Trophoblast cell (in vitro differentiated cells and primary cell): Measurements from ENCODE around the gene HID1.

Experiments
- DNase-seq, 2 donors: peaks; one replicate each; pipeline ENCODE4 v3.0.0-alpha.2; 2016
- H2AFZ ChIP-seq: 2 replicates; pipeline ENCODE4 v1.6.1; 2013; ENCODE audit warnings: low read length, moderate library complexity, mild to moderate bottlenecking; ENCODE audit not compliant: insufficient read depth, poor library complexity
- H2AK5ac ChIP-seq: 2 replicates; pipeline ENCODE4 v1.6.1; 2013; ENCODE audit warnings: mild to moderate bottlenecking, low read length
- H2BK120ac ChIP-seq: 2 replicates; pipeline ENCODE4 v1.6.1; 2013; ENCODE audit warnings: low read length, mild to moderate bottlenecking, moderate library complexity; ENCODE audit not compliant: insufficient read depth, poor library complexity
- H2BK12ac ChIP-seq: 2 replicates; pipeline ENCODE4 v1.6.1; 2013; ENCODE audit warnings: mild to moderate bottlenecking, low read length, moderate library complexity
- H2BK5ac ChIP-seq: 2 replicates; pipeline ENCODE4 v1.6.1; 2013; ENCODE audit warnings: low read length, low read depth, moderate library complexity, mild to moderate bottlenecking; ENCODE audit not compliant: poor library complexity
- H3K14ac ChIP-seq: 2 replicates; pipeline ENCODE4 v1.6.1; 2013; ENCODE audit warnings: mild to moderate bottlenecking, low read length
- H3K18ac ChIP-seq: 2 replicates; pipeline ENCODE4 v1.6.1; 2013; ENCODE audit warnings: mild to moderate bottlenecking, low read length
- H3K23ac ChIP-seq: 2 replicates; pipeline ENCODE4 v1.6.1; 2013; ENCODE audit warnings: low read length
- H3K27ac ChIP-seq: 2 replicates; pipeline ENCODE4 v1.5.1; 2013; ENCODE audit warnings: low read depth, mild to moderate bottlenecking, inconsistent platforms, low read length, moderate library complexity
- H3K27me3 ChIP-seq: 2 replicates; pipeline ENCODE4 v1.6.1; 2013; ENCODE audit warnings: inconsistent platforms, mild to moderate bottlenecking, low read length, moderate library complexity; ENCODE audit not compliant: insufficient read depth
- H3K36me3 ChIP-seq, 2 experiments: 1 replicate in 1 of 2; 2 replicates in 1 of 2; pipeline ENCODE4 v1.6.1; 2013; ENCODE audit warnings: low read length in 2 of 2, mild to moderate bottlenecking in 2 of 2, moderate library complexity in 1 of 2; ENCODE audit not compliant: insufficient read depth in 2 of 2, control insufficient read depth in 1 of 2
- H3K4ac ChIP-seq: 2 replicates; pipeline ENCODE4 v1.6.1; 2013; ENCODE audit warnings: low read depth, mild to moderate bottlenecking, low read length, moderate library complexity
- H3K4me1 ChIP-seq, 2 experiments: 1 replicate in 1 of 2; 2 replicates in 1 of 2; pipeline ENCODE4 v1.6.1; 2013; ENCODE audit warnings: low read length in 2 of 2, mild to moderate bottlenecking in 2 of 2, moderate library complexity in 1 of 2; ENCODE audit not compliant: insufficient read depth in 2 of 2, control insufficient read depth in 1 of 2
- H3K4me2 ChIP-seq: 2 replicates; pipeline ENCODE4 v1.6.1; 2013; ENCODE audit warnings: inconsistent platforms, mild to moderate bottlenecking, low read length, moderate library complexity
- H3K4me3 ChIP-seq: 2 replicates; pipeline ENCODE4 v1.5.1; 2013; ENCODE audit warnings: mild to moderate bottlenecking, low read depth, low read length, inconsistent platforms
- H3K79me1 ChIP-seq: one replicate; pipeline ENCODE4 v1.6.1; 2013; ENCODE audit warnings: low read length
- H3K79me2 ChIP-seq: 2 replicates; pipeline ENCODE4 v1.6.1; 2013; ENCODE audit warnings: low read length, mild to moderate bottlenecking; ENCODE audit not compliant: control insufficient read depth, insufficient read depth, poor library complexity
- H3K9ac ChIP-seq: 2 replicates; pipeline ENCODE4 v1.6.1; 2013; ENCODE audit warnings: mild to moderate bottlenecking, low read length
- H3K9me3 ChIP-seq: 2 replicates; pipeline ENCODE4 v1.6.1; 2013; ENCODE audit warnings: low read depth, mild to moderate bottlenecking, control low read depth, inconsistent platforms, low read length; ENCODE audit not compliant: insufficient read depth
- H4K12ac ChIP-seq: 2 replicates; pipeline ENCODE4 v1.6.1; 2013; ENCODE audit warnings: low read depth, mild to moderate bottlenecking, low read length, moderate library complexity
- H4K8ac ChIP-seq: 2 replicates; pipeline ENCODE4 v1.6.1; 2013; ENCODE audit warnings: low read depth, mild to moderate bottlenecking, low read length, moderate library complexity
- H4K91ac ChIP-seq: one replicate; pipeline ENCODE4 v1.6.1; 2013; ENCODE audit warnings: low read depth, mild to moderate bottlenecking, low read length, moderate library complexity
- WGBS: extraction: QIAGEN DNeasy Blood & Tissue Kit; methylation state at CpG from one replicate; pipeline ENCODE4 v1.1.7; 2013; ENCODE audit warnings: missing lambda C conversion rate; ENCODE audit not compliant: insufficient read length, insufficient coverage; ENCODE audit errors: extremely low coverage; 5-methylcytosine and 5-hydroxymethylcytosine counted together

Gene HID1

GRCh38 chr17:74938194-74938950, 34.2 kb downstream of the HID1 start:
- H2BK5ac ChIP-seq, result no peak overlapping the region
- no peak overlapping the region for H3K4ac ChIP-seq
- no peaks in the 10 kb centered on the region for H3K79me2 ChIP-seq
- peaks cover 5% of the 10 kb centered on the region for H3K9me3 ChIP-seq
- no peak overlapping the region for H2AFZ ChIP-seq
- no peak for DNase-seq
- H3K4me1 ChIP-seq, result no peaks in the 10 kb centered on the region
- H4K8ac ChIP-seq, result no peak overlapping the region
- no peaks in the 10 kb centered on the region for H3K79me1 ChIP-seq
- H4K91ac ChIP-seq, result no peak overlapping the region
- no peak overlapping the region for H2BK12ac ChIP-seq
- H3K14ac ChIP-seq, result no peak overlapping the region
- H3K27me3 ChIP-seq, result peaks cover 34% of the 10 kb centered on the region
- H3K23ac ChIP-seq, result no peak overlapping the region
- H3K36me3 ChIP-seq, result no peaks in the 10 kb centered on the region
- no peak overlapping the region for H2AK5ac ChIP-seq
- H3K27ac ChIP-seq, result no peak overlapping the region
- H3K4me3 ChIP-seq, result no peak overlapping the region
- WGBS, result no CpG with 5 or more reads among the region's 8 CpGs
- no peak overlapping the region for H2BK120ac ChIP-seq
- no peak overlapping the region for H3K4me2 ChIP-seq
- no peak overlapping the region for H3K18ac ChIP-seq
- no peak overlapping the region for H3K9ac ChIP-seq
- H4K12ac ChIP-seq, result no peak overlapping the region

DNA sequence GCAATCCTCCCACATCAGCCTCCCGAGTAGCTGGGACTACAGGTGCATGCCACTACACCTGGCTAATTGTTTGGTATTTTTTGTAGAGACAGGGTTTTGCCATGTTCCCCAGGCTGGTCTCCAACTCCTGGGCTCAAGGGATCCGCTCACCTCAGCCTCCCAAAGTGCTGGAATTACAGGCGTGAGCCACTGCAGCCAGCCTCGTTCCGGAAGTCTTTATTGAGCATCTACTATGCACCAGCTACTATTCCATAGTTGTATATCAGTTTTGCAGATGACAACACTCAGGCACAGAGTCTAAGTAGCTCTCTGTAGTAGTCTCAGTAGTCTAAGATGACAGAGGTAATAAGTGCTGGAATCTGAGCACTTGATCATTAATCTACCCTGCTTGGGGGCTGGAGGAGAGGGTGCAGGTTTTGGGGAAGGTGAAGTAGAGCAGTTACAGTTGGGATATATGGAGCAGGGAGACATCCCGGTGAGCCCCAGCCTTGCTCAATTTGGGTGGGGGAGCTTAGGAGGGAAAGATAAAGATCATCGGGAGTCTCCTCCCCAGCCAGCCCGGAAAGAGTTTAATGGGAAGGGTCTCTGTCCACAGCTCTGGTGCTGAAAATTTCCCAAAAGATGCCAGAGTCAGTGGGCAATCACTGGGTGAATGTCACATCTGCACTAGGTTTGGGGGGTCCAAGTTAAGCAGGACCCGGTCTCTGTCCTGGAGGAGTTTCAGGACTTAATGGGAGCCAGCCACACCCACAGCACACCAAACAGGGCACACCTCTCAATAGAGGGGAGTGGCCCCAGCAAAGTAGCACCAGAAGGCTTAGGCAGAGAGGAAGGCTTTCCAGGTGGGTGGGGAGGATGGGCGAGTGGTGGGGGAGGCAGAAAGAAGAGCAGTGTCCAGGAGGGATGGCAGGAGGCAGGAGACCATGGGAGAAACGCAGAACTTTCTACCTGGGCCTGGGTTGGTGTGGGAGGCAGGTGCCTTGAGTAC, 35.2 kb downstream of the HID1 start:
- no peak overlapping the region for H2BK12ac ChIP-seq
- no peak overlapping the region for H3K23ac ChIP-seq
- H3K4me2 ChIP-seq, result no peak overlapping the region
- H3K9me3 ChIP-seq, result peaks cover 5% of the 10 kb centered on the region
- no peak overlapping the region for H2BK5ac ChIP-seq
- no peaks in the 10 kb centered on the region for H3K36me3 ChIP-seq
- H3K4ac ChIP-seq, result no peak overlapping the region
- H2AK5ac ChIP-seq, result no peak overlapping the region
- H3K27ac ChIP-seq, result no peak overlapping the region
- H3K4me1 ChIP-seq, result no peaks in the 10 kb centered on the region
- DNase-seq, result no peak
- no peak overlapping the region for H3K14ac ChIP-seq
- no peak overlapping the region for H4K91ac ChIP-seq
- H2BK120ac ChIP-seq, result no peak overlapping the region
- no peak overlapping the region for H2AFZ ChIP-seq
- H3K79me1 ChIP-seq, result no peaks in the 10 kb centered on the region
- H4K12ac ChIP-seq, result no peak overlapping the region
- no peak overlapping the region for H3K18ac ChIP-seq
- no CpG with 5 or more reads among the region's 11 CpGs for WGBS
- peaks cover 34% of the 10 kb centered on the region for H3K27me3 ChIP-seq
- no peak overlapping the region for H4K8ac ChIP-seq
- no peak overlapping the region for H3K9ac ChIP-seq
- H3K79me2 ChIP-seq, result no peaks in the 10 kb centered on the region
- peak overlapping the region; percentile 22 for H3K4me3 ChIP-seq

GRCh38 chr17:74936470-74936799, 36.1 kb downstream of the HID1 start:
- no peak overlapping the region for H3K18ac ChIP-seq
- no peak overlapping the region for H3K4me2 ChIP-seq
- no peak overlapping the region for H3K4me3 ChIP-seq
- H3K4me1 ChIP-seq, result no peaks in the 10 kb centered on the region
- no peak overlapping the region for H3K14ac ChIP-seq
- H4K8ac ChIP-seq, result no peak overlapping the region
- no peak overlapping the region for H3K9ac ChIP-seq
- H3K79me1 ChIP-seq, result no peaks in the 10 kb centered on the region
- H2AFZ ChIP-seq, result no peak overlapping the region
- H4K91ac ChIP-seq, result no peak overlapping the region
- H3K4ac ChIP-seq, result no peak overlapping the region
- H2AK5ac ChIP-seq, result no peak overlapping the region
- peaks cover 5% of the 10 kb centered on the region for H3K9me3 ChIP-seq
- H4K12ac ChIP-seq, result no peak overlapping the region
- no peaks in the 10 kb centered on the region for H3K79me2 ChIP-seq
- peaks cover 34% of the 10 kb centered on the region for H3K27me3 ChIP-seq
- DNase-seq, result no peak
- WGBS, result no CpG with 5 or more reads among the region's 12 CpGs
- H2BK5ac ChIP-seq, result no peak overlapping the region
- H2BK120ac ChIP-seq, result no peak overlapping the region
- no peak overlapping the region for H3K23ac ChIP-seq
- H3K27ac ChIP-seq, result no peak overlapping the region
- H3K36me3 ChIP-seq, result no peaks in the 10 kb centered on the region
- no peak overlapping the region for H2BK12ac ChIP-seq

- H3K27ac ChIP-seq, result no peak within 1 kb of the TSS
- no peak for DNase-seq
- peaks cover 7% of the 10 kb centered on the region for H3K9me3 ChIP-seq
- no peaks in the 10 kb centered on the region for H3K4me1 ChIP-seq
- no CpG with 5 or more reads among the region's 78 CpGs for WGBS
- H3K36me3 ChIP-seq, result no peaks in the 10 kb centered on the region
- no peak within 1 kb of the TSS for H3K4ac ChIP-seq
- H2AFZ ChIP-seq, result no peak within 1 kb of the TSS
- no peaks in the 10 kb centered on the region for H3K79me2 ChIP-seq
- H3K79me1 ChIP-seq, result no peaks in the 10 kb centered on the region
- no peak within 1 kb of the TSS for H2BK120ac ChIP-seq
- no peak within 1 kb of the TSS for H2BK5ac ChIP-seq
- H3K23ac ChIP-seq, result no peak within 1 kb of the TSS
- no peak within 1 kb of the TSS for H2BK12ac ChIP-seq
- peaks cover 34% of the 10 kb centered on the region for H3K27me3 ChIP-seq
- H4K8ac ChIP-seq, result no peak within 1 kb of the TSS
- no peak within 1 kb of the TSS for H3K14ac ChIP-seq
- no peak within 1 kb of the TSS for H3K18ac ChIP-seq
- no peak within 1 kb of the TSS for H4K12ac ChIP-seq
- H2AK5ac ChIP-seq, result no peak within 1 kb of the TSS
- no peak within 1 kb of the TSS for H4K91ac ChIP-seq
- H3K4me2 ChIP-seq, result no peak within 1 kb of the TSS
- H3K4me3 ChIP-seq, result no peak within 1 kb of the TSS
- no peak within 1 kb of the TSS for H3K9ac ChIP-seq
Measured at GRCh38 chr17:74935585-74936469, 36.7 kb downstream of the HID1 start, which contains the start of gene OTOP3. Gene OTOP3 (plus strand): TSS chr17:74935898. CDS start chr17:74935922, 24 bp downstream.
